Retinal pigment epithelial cell (primary cell): ENCODE results near the gene STRIP1.
A peak's percentile ranks its signal among the peaks of the same experiment; 100 is the strongest.

Experiments
- DNase-seq: peaks from one replicate; pipeline ENCODE4 v3.0.0-alpha.2; 2010; ENCODE audit warnings: low read depth
- H3K4me3 ChIP-seq: 2 replicates; pipeline ENCODE4 v1.5.1; 2011; ENCODE audit warnings: mild to moderate bottlenecking, low read length, control low read depth, moderate library complexity
- CTCF ChIP-seq: conservative IDR thresholded peaks from 2 replicates; pipeline ENCODE4 v1.5.1; 2011; ENCODE audit warnings: low read depth, low read length, control low read depth, inconsistent platforms

Gene STRIP1

GRCh38 chr1:110002695-110003094 lies 31.7 kb upstream of the STRIP1 start:
- no peak for DNase-seq
- no peak for TF ChIP-seq CTCF
- H3K4me3 ChIP-seq, result no peak overlapping the region

- DNase-seq, result peak; percentile 74
- peak overlapping the region; percentile 3 for H3K4me3 ChIP-seq
- no peak for TF ChIP-seq CTCF
These were observed 30.5 kb upstream of the STRIP1 start for GRCh38 chr1:110003747-110004428.

GRCh38 chr1:110004583-110004982 lies 29.8 kb upstream of the STRIP1 start:
- DNase-seq, result no peak
- H3K4me3 ChIP-seq, result peak overlapping the region; percentile 3
- no peak for TF ChIP-seq CTCF

- DNase-seq, result no peak
- H3K4me3 ChIP-seq, result no peak overlapping the region
- no peak for TF ChIP-seq CTCF
These were observed 28.5 kb upstream of the STRIP1 start for GRCh38 chr1:110005971-110006370.

GRCh38 chr1:110006516-110006915 lies 27.9 kb upstream of the STRIP1 start:
- TF ChIP-seq CTCF, result no peak
- DNase-seq, result no peak
- H3K4me3 ChIP-seq, result no peak overlapping the region

GRCh38 chr1:110007046-110007830 lies 27.2 kb upstream of the STRIP1 start:
- no peak for TF ChIP-seq CTCF
- no peak overlapping the region for H3K4me3 ChIP-seq
- no peak for DNase-seq
